Colon (tissue), 2 donors: ENCODE data around the gene SLX4.

Experiments used
- FAIRE-seq: peaks from 2 replicates; lab custom pipeline; 2012; peaks lifted over from hg19 to GRCh38; lab: Jason Lieb, UNC
- donor health status: control.
- donor health status: control.

SLX4 gene

GRCh38 chr16:3601614-3602319 is 9.6 kb downstream of the SLX4 start:
- FAIRE-seq: no peak

- no peak for FAIRE-seq
Measured at GRCh38 chr16:3599922-3600321, 11.5 kb downstream of the SLX4 start.

DNA sequence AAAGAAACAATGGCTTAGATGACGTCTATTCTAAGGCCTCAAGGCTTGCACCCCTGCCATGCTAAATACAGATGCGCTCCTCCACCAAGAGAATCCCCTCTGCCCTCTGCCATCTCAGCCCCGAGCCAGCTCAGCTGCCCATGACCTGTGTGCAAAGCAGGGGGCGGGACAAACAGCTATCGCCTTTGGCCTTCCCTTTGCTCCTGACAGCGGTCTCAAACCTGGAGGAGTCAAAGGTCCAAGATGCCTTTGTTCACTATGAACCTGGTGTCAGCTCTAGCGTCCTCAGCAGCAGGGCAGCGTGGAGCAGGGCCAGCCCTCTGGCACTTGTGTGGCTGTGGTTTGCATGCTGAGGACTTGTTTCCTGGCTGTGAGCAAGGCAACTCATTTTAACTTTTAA is 12.3 kb downstream of the SLX4 start:
- FAIRE-seq: no peak

DNA sequence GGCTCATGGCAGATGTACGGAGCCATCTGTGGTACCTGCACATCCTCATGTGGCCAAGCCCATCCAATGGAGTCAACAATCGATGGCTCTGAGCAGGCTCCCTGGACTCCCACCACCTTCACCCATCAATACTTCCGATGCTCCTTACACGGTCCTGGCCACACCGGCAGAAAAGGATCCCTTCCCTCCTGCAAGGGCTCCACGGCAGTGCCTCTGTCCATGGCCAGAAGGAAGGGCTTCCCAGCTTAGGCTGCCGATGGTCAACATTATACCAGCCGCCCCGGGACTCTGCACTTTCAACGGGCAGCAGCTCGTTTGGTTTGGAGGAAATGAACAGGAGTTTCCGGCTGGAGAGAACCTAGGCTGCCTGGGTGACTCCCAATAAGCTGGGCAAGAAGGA is 13.2 kb downstream of the SLX4 start:
- FAIRE-seq: no peak

DNA sequence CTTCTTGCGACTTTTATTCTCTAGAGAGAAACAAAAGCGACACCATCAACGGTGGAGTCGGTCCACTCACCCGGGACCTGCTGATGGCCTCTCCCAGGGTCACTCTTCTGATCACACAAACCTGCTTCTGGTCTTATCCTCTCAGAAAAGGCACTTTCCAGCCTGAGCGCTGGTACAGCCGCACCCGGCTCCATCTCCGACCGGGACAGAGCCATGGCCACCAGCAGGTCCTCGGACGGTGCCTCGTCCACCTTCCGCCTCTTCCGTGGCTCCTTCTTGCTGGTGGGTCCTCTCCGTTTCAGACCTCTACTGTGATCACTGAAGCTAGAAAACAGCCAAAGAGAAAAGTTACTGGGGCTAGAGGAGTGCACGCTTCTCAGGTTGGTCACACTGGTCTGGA is 13.7 kb downstream of the SLX4 start:
- no peak for FAIRE-seq

DNA sequence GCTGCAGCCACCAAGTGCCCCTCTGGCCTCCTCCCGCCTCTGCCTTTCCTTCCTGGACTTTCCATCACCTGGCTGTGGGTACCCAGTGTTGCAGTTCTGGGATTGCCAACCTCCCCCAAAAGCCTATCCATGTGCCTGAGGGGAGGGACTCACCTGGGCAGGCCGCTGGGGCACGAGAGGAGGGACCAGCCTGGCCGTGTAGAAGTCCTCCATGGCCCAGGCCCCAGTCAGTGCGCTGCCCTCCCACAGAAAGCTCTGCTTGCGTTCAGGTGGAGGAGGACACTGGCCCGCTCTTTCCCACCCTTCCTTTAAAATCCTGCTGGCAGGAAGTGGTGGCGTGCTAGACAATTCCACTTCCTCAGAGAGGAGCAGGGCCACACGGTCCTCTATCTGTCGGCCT is 14.2 kb downstream of the SLX4 start:
- FAIRE-seq: no peak

DNA sequence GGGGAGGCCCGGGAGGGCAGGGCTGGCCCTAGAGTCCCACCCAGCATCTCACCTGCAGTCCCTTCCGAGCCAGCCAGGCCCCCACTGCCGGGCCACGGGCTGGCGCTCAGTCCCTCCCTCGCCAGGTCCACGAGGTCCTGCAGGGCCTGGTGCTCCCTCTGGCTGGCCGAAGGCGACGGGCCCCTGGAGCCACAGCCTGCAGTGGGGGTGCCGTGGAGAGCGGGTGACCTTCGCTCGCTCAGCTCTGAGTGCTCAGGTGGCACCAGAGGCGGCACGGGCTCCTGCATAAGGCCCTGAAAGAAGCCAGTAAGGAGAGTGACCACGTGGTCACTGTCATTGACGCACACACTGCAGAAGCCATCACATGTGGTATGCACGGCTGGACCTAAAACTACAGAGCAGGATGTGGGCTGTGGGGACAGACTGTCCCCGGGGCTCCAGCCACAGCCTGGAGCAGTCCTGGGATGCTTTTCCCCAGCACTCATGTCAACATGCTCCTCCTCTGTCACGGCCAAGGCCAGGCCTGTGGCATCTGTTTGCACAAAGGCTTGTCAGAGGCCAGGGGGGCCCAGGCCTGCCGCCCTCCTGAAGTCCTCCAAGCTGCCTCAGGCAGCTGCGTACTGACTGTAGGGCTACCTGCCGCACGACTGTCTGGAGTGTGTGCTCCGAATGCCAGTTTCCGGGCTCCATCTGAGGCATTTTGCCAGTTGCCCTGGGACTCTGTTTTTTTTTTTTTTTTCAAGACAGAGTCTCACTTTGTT is 15.1 kb downstream of the SLX4 start:
- FAIRE-seq: no peak

GRCh38 chr16:3595521-3596021 is 15.8 kb downstream of the SLX4 start:
- FAIRE-seq: no peak

GRCh38 chr16:3595110-3595486 is 16.3 kb downstream of the SLX4 start:
- no peak for FAIRE-seq

DNA sequence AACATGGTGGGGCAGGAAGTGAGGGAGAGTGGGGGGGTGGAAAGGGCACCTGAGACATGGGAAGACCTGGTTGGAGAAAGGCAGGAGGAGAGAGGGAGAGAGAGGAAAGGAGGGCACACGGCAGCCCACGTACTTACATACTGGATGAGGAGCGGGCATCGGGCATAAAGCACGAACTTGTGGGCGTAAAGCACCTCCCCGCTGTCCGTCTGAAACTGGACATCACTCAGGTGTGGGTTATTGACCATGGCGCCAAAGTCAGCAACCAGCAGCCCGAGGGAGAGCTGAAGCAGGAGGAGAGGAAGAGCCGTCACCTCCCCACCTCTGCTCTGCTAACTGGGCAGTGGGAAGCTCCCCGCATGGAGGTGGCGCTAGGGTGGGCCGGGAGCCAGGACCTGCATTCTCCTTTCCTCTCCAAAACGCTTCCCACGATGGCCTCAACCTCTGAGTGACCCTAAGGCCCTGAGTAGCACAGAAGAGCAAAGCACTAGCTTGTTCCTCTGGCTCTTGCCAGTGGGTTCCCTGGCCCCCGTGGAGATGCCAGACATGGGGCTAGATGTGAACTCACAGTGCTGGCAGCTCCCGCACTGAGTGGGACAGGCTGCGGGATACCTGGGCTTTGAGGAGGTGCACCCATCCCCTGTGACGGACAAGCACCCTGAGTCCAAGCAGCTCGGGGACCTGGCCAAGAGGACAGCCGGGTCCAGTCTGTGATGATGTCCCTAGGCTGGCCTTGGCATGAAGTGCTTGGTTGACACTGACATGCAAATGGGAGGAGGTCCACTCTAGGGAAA is 16.9 kb downstream of the SLX4 start:
- no peak for FAIRE-seq

GRCh38 chr16:3592559-3592958 is 18.8 kb downstream of the SLX4 start:
- no peak for FAIRE-seq

DNA sequence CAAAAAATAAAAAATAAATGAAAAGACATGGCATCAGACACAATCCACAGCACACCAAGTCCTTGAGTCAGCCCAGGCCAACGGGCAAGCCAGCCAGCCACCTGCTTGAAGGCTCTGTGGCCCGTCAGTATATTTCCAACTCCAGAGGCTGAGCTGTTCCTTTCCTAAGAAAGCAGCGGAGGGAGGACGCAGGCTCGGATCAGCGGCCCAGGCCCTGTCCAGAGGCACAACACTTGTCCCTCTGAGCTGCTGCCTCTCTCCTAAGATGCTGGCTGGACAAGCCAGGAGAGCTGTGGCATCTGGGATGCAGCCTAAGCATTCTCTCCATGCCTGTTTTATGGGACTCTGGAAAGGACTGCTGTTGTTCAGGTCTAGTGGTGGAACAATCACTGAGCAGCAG is 19.4 kb downstream of the SLX4 start:
- FAIRE-seq: no peak

DNA sequence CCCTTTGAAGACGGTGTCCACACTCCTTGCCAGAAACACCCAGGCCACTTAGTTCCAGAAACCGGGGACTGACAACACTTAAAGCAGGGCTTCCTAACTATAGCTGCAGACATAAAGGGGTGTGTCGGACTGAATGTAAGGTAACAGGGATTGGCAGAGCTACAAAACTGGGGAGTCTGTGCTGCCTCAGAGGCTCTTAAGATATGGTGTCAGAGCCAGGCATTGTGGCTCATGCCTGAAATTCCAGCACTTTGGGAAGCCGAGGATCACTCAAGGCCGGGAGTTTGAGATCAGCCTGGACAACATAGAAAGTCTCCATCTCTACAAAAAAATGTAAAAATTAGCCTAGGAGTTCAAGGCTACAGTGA is 20.0 kb downstream of the SLX4 start:
- no peak for FAIRE-seq

DNA sequence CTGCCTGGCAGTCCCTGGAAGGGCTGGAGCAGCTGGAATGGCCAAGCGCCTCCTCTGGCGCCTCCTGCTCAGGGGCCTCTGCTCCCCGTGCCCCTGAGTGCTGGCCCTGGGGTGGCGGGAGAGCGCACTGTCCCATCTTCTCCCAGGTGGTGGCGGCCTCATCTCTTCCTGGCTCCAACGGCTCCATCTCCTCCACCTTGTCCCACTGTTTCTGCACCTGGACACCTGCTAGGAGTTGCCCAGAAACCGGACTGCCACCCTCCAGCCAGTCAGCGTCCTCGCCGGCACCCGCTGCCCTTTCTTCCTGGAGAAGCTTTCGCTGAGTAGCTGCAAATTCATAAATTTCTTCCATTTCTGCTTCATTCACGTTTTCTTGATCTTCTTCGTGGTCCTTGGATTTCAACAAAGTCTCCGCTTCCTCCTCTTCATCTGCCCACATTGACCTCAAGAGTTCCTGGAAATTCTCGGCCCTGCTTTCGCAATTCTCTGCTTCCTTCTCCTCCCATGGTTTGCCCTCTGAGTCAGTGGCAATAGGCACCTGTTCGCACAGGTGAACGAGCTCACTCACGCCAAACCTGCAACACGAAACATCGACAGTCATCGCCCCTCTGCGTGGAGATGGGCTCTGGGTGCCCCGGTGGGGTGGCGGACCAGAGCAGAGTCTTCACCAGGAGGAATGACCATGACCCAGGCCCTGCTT is 20.5 kb downstream of the SLX4 start:
- no peak for FAIRE-seq

- FAIRE-seq: no peak
Measured at GRCh38 chr16:3589991-3590701, 21.3 kb downstream of the SLX4 start.

DNA sequence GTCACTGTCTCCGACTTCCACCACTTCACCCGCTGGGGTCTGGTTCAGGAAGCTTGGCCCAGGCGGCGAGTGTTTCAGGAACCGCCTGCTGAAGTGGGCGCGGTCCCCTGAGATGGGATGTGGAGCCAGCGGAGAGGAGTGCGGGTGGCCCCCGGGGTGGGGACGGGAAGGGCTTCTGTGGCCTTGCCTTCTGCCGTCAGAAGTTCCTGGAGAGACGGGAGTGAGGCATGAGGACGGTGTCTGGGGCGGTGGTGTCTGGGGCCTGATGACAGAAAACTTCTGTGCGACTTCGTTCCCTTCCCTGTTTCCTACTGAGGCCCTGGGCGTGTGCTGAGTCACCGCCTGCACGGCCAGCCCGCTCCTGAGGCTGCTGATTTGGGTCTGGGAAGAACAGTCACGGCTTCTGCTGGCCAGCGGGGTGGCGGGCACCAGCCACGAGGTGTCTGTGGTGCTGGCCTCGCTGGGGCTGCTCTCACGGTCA is 21.9 kb downstream of the SLX4 start:
- FAIRE-seq: no peak

- FAIRE-seq: no peak
Measured at GRCh38 chr16:3589001-3589400, 22.4 kb downstream of the SLX4 start.

- FAIRE-seq: no peak
Measured at GRCh38 chr16:3587547-3588110, 23.8 kb downstream of the SLX4 start.

DNA sequence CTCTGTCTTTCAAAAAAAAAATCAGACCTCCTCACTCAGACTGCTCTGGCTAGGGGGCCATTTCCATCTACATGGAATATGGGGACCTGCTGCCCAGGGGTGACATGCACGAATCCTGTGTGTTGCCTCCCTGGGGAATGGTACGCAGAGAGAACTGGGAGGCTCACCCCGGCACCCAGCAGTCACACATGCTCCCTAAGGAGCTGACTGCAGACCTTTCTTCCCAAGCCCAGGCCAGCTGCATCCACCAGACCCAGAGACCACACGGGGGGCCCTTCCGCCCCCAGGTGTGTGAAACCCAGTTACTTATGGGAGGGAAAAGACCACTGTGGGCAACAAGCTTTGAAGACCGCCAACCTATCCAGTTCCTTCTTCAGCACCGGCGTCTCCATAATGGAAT is 27.0 kb downstream of the SLX4 start:
- no peak for FAIRE-seq

GRCh38 chr16:3583303-3584038 is 27.9 kb downstream of the SLX4 start:
- no peak for FAIRE-seq
